HG03571 (cell line): ENCODE results near the gene GCAT.

ENCODE experiments used
- ATAC-seq: cut with Tn5 transposase; IDR thresholded peaks from one replicate; pipeline ENCODE4 v1.9.1; 2021; ENCODE audit not compliant: unreplicated experiment

The GCAT gene

DNA sequence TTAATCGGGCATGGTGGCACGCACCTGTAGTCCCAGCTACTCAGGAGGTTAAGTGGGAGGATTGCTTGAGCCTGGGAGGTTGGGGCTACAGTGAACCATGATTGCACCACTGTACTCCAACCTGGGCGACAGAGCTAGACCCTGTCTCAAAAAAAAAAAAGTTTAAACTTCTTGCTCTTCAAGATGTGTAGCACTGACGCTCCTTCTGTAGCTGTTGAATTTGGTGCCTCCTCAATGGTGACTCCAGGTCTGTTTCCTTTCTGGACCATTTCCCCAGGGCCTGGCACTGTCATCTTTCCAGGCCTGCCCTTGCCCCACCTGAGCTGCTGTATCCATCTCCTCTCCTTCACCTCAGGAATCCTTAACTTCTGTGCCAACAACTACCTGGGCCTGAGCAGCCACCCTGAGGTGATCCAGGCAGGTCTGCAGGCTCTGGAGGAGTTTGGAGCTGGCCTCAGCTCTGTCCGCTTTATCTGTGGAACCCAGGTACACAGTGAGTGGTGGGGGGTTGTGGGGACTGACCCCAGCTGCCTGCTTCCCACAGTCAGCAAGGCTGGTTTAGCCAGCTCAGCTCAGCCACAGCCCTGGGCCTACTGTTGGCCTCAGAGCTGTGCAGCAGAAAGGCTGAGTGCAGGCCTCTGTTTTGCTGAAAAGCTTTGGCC, 2.1 kb downstream of the GCAT start:
- ATAC-seq, result no peak

DNA sequence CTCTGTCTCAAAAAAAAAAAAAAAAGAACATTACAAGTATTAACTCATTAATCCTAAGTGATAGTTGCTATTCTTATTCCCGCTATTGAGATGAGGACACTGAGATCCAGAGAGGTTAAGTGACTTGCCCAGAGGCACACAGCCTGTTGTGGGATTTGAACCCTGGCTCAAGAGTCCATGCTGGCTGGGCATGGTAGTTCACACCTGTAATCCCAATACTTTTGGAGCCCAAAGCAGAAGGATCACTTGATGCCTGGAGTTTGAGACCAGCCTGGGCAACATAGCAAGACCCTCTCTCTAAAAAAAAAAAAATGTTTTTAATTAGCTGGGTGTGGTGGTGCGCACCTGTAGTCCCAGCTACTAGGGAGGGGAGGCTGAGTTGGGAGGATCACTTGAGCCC, 4.1 kb downstream of the GCAT start:
- ATAC-seq, result no peak

DNA sequence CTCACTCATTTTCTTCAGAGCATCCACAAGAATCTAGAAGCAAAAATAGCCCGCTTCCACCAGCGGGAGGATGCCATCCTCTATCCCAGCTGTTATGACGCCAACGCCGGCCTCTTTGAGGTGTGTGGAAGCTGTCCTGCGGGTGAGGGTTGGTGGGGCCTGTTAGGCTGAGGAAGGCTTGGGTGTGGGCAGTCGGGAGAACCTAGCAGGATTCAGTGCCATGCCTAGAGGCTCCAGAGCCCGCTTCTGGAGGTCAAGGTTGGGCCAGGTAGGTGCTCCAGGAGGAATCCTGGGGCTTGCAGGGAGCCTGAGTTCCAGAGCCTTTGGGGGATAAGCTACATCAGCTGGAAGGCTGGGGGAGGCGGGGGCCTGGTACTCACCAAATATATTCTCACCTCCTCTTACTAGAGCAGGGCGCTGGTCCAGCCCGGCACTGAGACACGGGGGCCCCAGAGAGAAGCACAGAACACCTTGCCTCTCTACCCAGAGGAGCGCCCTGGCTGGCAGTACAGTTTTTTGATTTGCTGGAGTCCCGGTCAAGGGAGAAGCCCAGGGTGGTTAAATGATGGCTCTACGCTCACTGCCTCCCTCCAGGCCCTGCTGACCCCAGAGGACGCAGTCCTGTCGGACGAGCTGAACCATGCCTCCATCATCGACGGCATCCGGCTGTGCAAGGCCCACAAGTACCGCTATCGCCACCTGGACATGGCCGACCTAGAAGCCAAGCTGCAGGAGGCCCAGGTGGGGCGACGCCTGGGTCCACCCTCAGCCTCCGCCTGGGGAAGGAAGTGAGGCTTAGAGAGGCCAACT, 5.3 kb downstream of the GCAT start:
- no peak for ATAC-seq

DNA sequence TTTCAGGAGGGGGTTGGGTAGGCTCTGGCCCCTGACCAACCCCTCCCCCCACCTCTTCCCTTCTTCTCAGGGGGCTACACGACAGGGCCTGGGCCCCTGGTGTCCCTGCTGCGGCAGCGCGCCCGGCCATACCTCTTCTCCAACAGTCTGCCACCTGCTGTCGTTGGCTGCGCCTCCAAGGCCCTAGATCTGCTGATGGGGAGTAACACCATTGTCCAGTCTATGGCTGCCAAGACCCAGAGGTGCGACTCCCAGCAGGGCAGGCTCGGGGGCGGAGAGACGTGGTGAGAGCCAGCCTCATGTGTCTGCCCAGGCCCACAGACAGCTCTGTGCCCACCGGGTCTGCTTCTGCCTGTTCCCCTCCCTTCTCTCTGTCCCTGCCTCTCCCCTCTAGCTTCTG, 7.9 kb downstream of the GCAT start:
- no peak for ATAC-seq

DNA sequence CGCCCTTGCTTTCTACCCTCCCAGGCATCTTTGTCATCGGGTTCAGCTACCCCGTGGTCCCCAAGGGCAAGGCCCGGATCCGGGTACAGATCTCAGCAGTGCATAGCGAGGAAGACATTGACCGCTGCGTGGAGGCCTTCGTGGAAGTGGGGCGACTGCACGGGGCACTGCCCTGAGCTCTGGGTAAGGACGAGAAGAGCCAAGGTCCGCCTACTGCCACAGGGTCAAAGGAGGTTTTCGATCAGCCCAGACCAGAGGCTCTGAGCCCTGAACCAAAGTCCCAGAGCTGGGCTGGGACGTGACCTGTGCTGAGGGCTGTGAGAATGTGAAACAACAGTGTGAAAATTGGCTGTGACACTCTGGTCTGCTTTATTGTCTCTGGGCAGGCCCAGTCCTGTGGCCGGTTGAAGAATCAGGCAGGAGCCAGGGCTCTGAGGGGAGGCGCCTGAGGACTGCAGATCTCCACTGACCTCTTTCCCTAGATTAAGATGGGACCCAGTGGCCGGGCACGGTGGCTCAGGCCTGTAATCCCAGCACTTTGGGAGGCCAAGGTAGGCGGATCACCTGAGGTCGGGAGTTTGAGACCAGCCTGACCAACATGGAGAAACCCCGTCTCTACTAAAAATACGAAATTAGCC, 8.9 kb downstream of the GCAT start:
- no peak for ATAC-seq

DNA sequence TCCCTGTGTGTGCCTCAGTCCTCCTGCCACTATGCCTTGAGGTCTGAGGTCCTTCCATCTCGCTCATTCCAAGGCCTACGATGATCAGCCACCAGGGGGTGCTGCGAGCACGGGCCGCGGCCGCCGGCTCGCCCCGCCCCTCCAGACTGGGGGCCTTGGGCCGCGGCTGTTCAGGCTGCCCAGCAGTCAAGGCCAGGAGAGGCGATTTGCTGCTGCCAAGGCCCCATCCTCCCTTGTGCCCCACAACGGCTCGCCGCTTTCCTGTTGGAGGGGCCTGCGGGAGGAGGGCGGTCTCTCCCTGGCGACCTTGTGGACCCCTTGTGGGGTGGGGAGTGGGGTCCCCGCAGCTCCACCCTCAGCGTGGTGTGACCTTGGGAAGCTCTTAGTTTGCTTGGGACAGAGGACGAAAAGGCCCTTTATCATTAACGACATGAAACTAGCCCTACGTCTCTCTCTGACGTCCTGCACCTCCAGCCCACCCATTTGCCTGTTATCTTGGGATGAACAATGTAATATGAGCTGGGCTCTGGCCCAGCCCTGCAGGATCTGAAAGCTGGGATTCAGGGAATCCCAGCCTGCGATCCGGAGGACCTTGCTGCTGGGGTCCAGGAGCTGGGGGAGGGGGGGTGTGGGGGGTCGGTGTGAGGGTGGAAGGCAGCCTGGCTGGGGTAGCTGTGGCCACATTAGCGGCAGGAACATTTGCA, 10.1 kb downstream of the GCAT start:
- peak; percentile 55 for ATAC-seq

DNA sequence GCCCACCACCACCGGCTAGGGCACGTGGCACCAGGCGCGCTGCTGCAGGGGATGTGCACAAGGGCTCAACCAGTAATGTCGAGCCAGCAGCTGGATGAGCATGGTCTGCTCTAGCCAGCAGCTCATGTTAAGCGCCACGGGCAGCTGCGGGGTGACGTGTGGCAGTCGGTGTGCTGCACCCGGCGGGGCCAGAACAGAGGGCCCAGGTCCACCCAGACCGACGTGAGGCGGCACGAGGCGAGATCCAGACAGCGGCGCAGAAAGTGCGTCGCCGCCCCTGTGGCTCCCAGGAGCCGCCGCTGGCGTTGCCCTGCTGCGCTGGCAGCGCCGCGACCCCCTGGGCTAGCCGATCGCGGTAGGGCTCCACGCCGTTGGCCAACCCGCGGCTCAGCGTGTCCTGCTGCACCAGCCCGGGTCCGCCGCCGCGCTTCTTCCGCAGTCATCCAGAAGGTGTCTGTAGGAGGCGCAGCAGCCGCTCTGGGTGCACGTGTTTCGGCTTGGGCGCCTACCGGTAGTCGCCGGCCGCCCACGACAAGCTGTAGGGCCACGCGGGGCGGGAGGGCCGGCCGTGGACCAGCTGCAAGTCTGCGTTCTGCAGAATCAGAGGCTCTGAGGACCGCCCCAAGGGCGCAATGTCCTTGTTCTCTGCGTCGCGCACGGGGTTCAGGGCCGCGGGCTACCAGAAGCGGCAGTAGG, 10.8 kb downstream of the GCAT start:
- no peak for ATAC-seq

DNA sequence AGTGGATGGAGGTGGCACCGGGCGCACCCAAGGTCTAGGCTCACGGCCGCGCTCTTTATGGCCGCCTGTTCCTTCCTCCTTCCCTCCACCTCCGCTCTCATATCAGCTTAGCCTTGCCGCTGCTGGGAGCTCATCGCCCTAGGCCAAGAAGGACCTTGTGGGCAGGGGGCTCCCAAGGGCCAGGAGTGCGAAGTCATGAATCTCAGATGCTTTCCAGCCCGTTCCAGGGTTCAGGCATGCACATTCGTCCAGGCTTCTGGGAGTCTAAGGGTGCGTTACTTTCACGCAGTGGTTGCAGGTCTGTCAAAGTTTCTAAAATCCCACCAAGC, 11.3 kb downstream of the GCAT start:
- ATAC-seq, result no peak

DNA sequence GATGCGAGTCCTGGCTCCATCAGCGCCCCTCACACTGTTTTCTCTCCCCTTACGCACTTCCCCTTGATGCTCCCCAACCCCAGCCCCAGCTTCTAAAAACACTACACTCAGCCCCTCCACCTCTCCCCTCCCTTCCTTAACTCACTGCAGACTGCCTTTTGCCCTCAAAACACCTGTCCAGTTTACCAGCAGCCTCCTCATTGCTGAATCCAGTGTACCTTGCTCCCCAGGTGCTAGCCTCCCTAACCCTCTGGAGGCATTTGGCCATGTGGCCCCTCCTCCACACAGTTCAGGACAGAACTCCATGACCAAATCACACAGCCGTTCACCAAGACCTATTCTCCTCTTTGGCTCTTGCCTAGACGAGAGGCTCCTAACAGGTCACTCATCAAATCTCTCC, 12.6 kb downstream of the GCAT start:
- ATAC-seq, result no peak

DNA sequence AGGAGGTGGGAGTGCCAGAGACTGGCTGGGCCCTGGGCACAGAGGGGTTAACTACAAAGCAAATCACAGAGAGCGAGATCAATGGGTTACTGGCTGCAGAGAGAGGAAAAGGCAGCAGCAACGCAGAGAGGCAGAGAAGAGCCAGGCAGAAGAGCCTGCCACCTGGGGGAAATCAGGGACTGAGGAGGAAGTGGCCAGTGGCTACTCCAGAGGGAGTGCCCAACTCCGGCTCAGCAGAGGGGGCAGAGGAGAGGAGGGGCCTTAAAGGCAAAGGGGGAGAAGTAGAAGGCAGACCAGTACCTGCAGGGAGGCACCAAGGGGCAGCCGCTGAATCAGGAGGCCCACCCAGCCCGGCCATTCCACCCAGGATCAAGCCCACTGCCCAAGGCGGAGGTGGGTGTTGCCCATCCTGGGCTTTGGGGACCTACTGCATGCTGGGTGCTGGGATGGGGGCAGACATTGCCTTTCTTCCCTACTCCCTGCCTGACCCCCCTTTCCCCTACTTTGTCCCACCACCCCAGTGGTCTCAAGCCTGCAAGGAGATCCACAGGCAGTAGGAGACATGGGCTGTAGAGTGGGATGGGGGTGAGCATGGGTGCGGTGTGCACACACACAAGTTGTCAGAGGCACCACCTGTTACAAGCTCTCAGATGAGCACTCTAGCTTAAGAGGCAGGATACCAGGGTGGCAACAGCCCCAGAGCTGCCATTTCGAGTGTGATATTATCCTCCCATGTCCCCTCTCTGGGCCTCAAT, 14.5 kb downstream of the GCAT start:
- no peak for ATAC-seq

DNA sequence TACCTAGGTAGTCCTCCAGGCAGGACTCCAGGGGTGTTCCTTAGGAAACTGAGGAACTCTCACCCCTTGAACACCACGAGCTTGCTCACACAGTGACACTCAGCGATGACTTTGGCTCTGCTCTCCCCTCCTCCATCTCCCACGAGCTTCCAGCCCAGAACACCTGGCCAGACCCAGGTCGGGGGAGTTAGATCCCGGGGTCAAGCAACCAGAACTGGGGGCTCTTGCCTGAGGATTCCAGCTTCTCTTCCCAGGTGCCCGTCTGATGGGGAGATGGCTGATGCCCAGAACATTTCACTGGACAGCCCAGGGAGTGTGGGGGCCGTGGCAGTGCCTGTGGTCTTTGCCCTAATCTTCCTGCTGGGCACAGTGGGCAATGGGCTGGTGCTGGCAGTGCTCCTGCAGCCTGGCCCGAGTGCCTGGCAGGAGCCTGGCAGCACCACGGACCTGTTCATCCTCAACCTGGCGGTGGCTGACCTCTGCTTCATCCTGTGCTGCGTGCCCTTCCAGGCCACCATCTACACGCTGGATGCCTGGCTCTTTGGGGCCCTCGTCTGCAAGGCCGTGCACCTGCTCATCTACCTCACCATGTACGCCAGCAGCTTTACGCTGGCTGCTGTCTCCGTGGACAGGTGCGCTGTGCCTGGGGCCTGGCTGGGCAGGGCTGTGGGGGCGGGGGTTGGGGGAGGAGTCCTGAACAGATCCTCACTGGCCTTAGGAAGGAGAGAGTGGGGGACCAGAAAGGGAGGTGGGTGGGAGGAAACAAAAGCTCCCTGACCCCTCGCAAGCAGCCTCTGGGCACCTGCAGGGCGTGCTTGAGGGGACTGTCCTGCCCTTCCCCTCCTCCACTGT, 15.6 kb downstream of the GCAT start, which contains the start of gene GALR3:
Gene GALR3 (plus strand): TSS at position 249 of the 852 bp plus-strand sequence. CDS start 25 bp downstream, at position 274.
- no peak for ATAC-seq

DNA sequence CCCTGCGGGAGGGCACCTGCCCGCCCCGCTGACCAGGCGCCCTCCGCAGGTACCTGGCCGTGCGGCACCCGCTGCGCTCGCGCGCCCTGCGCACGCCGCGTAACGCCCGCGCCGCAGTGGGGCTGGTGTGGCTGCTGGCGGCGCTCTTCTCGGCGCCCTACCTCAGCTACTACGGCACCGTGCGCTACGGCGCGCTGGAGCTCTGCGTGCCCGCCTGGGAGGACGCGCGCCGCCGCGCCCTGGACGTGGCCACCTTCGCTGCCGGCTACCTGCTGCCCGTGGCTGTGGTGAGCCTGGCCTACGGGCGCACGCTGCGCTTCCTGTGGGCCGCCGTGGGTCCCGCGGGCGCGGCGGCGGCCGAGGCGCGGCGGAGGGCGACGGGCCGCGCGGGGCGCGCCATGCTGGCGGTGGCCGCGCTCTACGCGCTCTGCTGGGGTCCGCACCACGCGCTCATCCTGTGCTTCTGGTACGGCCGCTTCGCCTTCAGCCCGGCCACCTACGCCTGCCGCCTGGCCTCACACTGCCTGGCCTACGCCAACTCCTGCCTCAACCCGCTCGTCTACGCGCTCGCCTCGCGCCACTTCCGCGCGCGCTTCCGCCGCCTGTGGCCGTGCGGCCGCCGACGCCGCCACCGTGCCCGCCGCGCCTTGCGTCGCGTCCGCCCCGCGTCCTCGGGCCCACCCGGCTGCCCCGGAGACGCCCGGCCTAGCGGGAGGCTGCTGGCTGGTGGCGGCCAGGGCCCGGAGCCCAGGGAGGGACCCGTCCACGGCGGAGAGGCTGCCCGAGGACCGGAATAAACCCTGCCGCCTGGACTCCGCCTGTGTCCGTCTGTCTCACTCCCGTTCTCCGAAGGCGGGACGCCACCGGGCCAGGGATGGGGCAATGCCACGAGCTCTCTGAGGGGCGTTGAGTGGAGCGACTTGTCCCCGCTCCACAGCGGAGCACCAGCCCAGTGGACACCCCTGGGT, 17.2 kb downstream of the GCAT start:
- no peak for ATAC-seq

DNA sequence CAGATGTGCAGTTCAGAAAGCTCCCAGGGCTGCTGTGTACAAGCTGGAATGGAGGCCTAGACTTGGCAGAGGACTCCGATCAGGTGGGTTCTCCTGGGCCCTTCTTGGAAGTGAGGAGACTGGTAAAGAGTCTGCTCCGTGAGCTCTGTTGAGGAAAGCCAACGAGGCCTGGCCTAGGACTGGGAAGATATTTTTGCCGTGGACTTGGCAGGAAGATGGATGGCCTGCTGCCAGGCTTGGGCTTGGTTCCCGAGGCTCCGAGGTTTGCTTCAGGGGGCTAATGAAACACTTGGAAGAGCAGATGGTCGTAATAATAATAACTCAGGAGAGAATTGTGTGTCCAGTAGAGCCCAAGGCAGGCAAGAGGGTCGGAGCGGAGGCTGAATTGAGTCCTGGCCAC, 19.3 kb downstream of the GCAT start:
- ATAC-seq, result no peak

DNA sequence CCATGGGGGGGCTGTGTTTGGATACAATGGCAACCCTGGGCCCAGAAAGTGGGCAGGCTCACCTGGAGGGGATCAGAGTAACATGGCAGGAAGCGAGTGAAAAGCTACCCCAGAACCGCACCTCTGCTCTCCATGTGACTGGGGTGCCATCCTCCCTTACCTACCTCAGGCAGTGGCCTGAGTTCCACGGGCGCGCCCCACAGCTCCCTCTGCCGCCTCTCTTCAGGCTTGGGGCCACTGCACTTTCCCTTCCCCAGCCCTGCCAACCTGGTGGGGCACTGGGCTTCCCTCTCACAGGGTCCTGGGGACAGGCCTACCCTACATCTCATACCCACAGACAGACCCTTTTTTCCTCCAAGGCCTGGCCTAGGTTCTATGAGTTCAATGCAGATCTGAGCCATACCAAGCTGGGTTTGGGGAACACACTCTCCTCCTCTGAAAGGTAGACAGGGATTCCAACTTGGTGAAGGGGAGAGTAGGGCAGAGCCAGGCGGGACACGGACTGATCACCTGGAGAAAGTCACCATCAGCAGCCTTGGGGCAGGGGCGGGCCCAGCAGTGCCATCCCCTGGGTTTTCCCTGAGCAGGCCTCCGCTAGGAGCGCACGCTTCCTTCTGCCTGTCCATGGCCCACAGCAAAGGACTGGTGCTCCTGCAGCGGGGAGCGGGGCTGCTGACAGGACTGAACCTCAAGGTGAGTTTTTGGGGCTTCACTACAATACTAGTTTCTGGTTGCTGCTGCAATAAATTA, 22.5 kb downstream of the GCAT start:
- ATAC-seq, result no peak

DNA sequence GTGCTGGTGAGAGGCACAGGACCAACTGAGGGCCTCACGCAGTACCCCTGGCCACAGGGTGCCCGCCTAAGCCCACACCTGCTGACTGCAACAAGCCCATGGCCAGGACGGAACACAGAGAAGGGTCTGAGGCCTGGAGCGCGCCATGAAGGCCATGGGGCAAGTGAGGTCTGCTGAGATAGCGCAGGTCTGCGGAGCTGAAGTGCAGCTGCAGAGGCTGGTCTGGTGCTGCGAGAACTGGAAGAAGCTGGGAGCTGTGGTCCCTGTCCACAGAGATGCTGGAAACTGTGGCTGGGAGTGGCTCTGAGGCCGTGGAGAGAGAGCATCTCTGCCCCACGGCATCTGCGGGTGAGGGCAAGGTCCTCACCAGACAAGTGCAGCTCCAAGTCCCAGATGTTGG, 23.7 kb downstream of the GCAT start:
- no peak for ATAC-seq

DNA sequence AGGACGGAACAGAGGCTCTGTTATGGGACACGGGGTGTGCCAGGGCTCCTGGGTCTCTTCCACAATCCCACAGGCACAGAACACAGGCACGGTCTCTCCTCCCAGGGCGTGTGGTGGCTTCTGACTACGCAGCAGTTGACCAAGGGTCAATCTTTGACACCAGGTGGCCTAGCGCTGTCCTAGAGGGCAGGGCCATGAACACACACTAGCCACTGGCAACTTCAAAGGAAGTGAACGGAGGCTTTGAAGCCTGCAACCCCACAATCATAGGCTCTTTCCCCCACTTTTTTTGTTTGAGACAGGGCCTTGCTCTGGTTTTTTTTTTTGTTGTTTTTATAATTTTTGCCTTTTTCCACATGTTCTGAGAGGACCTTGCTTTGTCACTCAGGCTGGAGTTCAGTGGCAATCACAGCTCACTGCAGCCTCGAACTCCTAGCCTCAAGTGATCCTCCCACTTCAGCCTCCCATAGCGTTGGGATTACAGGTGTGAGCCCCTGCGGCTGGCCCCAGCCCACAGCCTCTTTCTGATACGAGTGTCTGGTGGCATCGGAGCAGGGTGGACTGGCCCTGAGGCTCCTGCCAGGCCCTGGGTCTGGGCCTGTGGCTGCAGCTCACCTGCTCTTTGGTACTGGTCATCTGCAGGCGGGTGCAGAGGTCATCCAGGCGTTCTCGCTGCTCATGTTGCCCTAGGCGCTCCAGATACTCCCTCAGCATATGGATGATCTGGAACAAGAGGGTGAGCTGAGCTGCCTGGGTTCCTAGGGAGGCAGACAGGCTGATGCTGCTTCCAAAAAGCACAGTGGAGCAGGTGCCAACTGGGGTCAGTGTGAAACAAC, 24.5 kb downstream of the GCAT start:
- ATAC-seq, result no peak
